NCI-H2227 (cell line): ENCODE measurements around the gene GID8.

Experiments used
- DNase-seq: peaks from one replicate; lab custom pipeline; 2025; ENCODE audit not compliant: unreplicated experiment; lab: John Stamatoyannopoulos, UW

Gene GID8

GRCh38 chr20:62968378-62969178, 30.6 kb downstream of the GID8 start:
- DNase-seq: no peak

GRCh38 chr20:62969179-62969760, 31.3 kb downstream of the GID8 start:
- no peak for DNase-seq

- DNase-seq: no peak
Observed at GRCh38 chr20:62969939-62970306, 32.0 kb downstream of the GID8 start.

GRCh38 chr20:62970307-62971210, 32.6 kb downstream of the GID8 start:
- no peak for DNase-seq

GRCh38 chr20:62971211-62971949, 33.4 kb downstream of the GID8 start:
- DNase-seq: no peak

- DNase-seq: peak; percentile 89
Observed at GRCh38 chr20:62971950-62972844, 34.2 kb downstream of the GID8 start.

GRCh38 chr20:62972845-62973745, 35.1 kb downstream of the GID8 start:
- no peak for DNase-seq

GRCh38 chr20:62975251-62975760, 37.4 kb downstream of the GID8 start:
- DNase-seq: no peak

GRCh38 chr20:62975812-62976508, 38.0 kb downstream of the GID8 start:
- no peak for DNase-seq

- no peak for DNase-seq
Observed at GRCh38 chr20:62976886-62977285, 38.9 kb downstream of the GID8 start.

- peak; percentile 64 for DNase-seq
Observed at GRCh38 chr20:62977613-62978560, 39.9 kb downstream of the GID8 start.

- DNase-seq: no peak
Observed at GRCh38 chr20:62978561-62978943, 40.6 kb downstream of the GID8 start.

GRCh38 chr20:62979310-62979709, 41.4 kb downstream of the GID8 start:
- DNase-seq: no peak

- peak; percentile 67 for DNase-seq
Observed at GRCh38 chr20:62979876-62980373, 42.0 kb downstream of the GID8 start.

GRCh38 chr20:62980380-62980960, 42.5 kb downstream of the GID8 start:
- DNase-seq: peak; percentile 32

- peak; percentile 78 for DNase-seq
Observed at GRCh38 chr20:62980970-62981369, 43.0 kb downstream of the GID8 start.
